Type B pancreatic cell (in vitro differentiated cells): ENCODE results near the gene CAMK1D. TPM values are rescaled to one million over a fixed set of nuclear protein-coding genes. Genes with fewer than 3 reads are reported as not detected.

Experiments used
- DNase-seq: peaks from one replicate; pipeline ENCODE4 v3.0.0; 2021; ENCODE audit warnings: mixed read lengths; ENCODE audit not compliant: unreplicated experiment; ENCODE audit errors: extremely low spot score
- H3K27ac Mint-ChIP-seq: 2 replicates; pipeline ENCODE4 v1.8.0; 2021; ENCODE audit warnings: mild to moderate bottlenecking, mixed read lengths
- H3K27me3 Mint-ChIP-seq: 2 replicates; pipeline ENCODE4 v1.8.0; 2021; ENCODE audit warnings: mixed read lengths
- H3K36me3 Mint-ChIP-seq: 2 replicates; pipeline ENCODE4 v1.8.0; 2021; ENCODE audit warnings: mixed read lengths
- H3K4me1 Mint-ChIP-seq: one replicate; pipeline ENCODE4 v1.8.0; 2021; ENCODE audit warnings: mixed read lengths; ENCODE audit not compliant: unreplicated experiment
- H3K4me3 Mint-ChIP-seq: 2 replicates; pipeline ENCODE4 v1.8.0; 2021; ENCODE audit warnings: mild to moderate bottlenecking, mixed read lengths
- H3K9me3 Mint-ChIP-seq: 2 replicates; pipeline ENCODE4 v1.8.0; 2021; ENCODE audit warnings: mixed read lengths
- CTCF ChIP-seq: fragments of 200-600 bp; sonication (generic); conservative IDR thresholded peaks from 2 replicates; pipeline ENCODE4 v1.5.0; 2021; ENCODE audit warnings: antibody characterized with exemption, mild to moderate bottlenecking
- total RNA-seq: library from RNA; stranded (reverse); gene quantifications from 2 replicates; pipeline ENCODE4 v1.2.1, GENCODE V29; 2021; ENCODE audit warnings: low replicate concordance

Gene CAMK1D
- total RNA-seq, 1 donor from 2014 or later, result 12.2 TPM

- H3K27ac Mint-ChIP-seq, result peak overlapping the region; percentile 72
- no peaks in the 10 kb centered on the region for H3K36me3 Mint-ChIP-seq
- H3K9me3 Mint-ChIP-seq, result no peaks in the 10 kb centered on the region
- DNase-seq, result no peak
- no peak for TF ChIP-seq CTCF
- H3K4me3 Mint-ChIP-seq, result no peak overlapping the region
- no peaks in the 10 kb centered on the region for H3K27me3 Mint-ChIP-seq
- peaks cover 11% of the 10 kb centered on the region for H3K4me1 Mint-ChIP-seq
Observed at GRCh38 chr10:12605580-12606405, 256.4 kb downstream of the CAMK1D start.

- no peaks in the 10 kb centered on the region for H3K9me3 Mint-ChIP-seq
- no peaks in the 10 kb centered on the region for H3K27me3 Mint-ChIP-seq
- H3K4me1 Mint-ChIP-seq, result peaks cover 11% of the 10 kb centered on the region
- H3K27ac Mint-ChIP-seq, result no peak overlapping the region
- H3K36me3 Mint-ChIP-seq, result no peaks in the 10 kb centered on the region
- no peak for DNase-seq
- H3K4me3 Mint-ChIP-seq, result no peak overlapping the region
- no peak for TF ChIP-seq CTCF
Observed at GRCh38 chr10:12606461-12606860, 257.1 kb downstream of the CAMK1D start.

GRCh38 chr10:12608761-12609160 is 259.4 kb downstream of the CAMK1D start:
- H3K9me3 Mint-ChIP-seq, result peaks cover 5% of the 10 kb centered on the region
- no peaks in the 10 kb centered on the region for H3K27me3 Mint-ChIP-seq
- peaks cover 7% of the 10 kb centered on the region for H3K4me1 Mint-ChIP-seq
- DNase-seq, result no peak
- no peak overlapping the region for H3K27ac Mint-ChIP-seq
- TF ChIP-seq CTCF, result no peak
- H3K36me3 Mint-ChIP-seq, result peaks cover 4% of the 10 kb centered on the region
- H3K4me3 Mint-ChIP-seq, result no peak overlapping the region

- Mint-ChIP-seq H3K9me3 (peaks cover 5% of the 10 kb centered on the region), H3K4me1 (peaks cover 6% of the 10 kb centered on the region)
- no peak for TF ChIP-seq CTCF
Observed at GRCh38 chr10:12609435-12609834, 260.1 kb downstream of the CAMK1D start.

GRCh38 chr10:12613136-12613535 is 263.8 kb downstream of the CAMK1D start:
- H3K9me3 Mint-ChIP-seq, result peaks cover 5% of the 10 kb centered on the region
- H3K36me3 Mint-ChIP-seq, result peaks cover 4% of the 10 kb centered on the region
- no peak for DNase-seq
- no peak overlapping the region for H3K4me3 Mint-ChIP-seq
- no peaks in the 10 kb centered on the region for H3K27me3 Mint-ChIP-seq
- TF ChIP-seq CTCF, result no peak
- no peak overlapping the region for H3K27ac Mint-ChIP-seq
- H3K4me1 Mint-ChIP-seq, result peaks cover 5% of the 10 kb centered on the region

More at GRCh38 chr10:12609435-12609834, 260.1 kb downstream of the CAMK1D start:
- no peak for DNase-seq
- H3K4me3 Mint-ChIP-seq, result no peak overlapping the region
- no peak overlapping the region for H3K27ac Mint-ChIP-seq
- no peaks in the 10 kb centered on the region for H3K27me3 Mint-ChIP-seq
- peaks cover 4% of the 10 kb centered on the region for H3K36me3 Mint-ChIP-seq
